Measurements from ENCODE around the gene TOLLIP. TPM values are rescaled to one million over a fixed set of nuclear protein-coding genes. Genes with fewer than 3 reads are reported as not detected.
"Not testable (repeated sequence)": the region's sequence is repeated elsewhere in the genome, so short reads cannot be mapped to it uniquely, and the experiment has no call there.

Gene TOLLIP
- total RNA-seq, 2 experiments from 2014 or later = 33.9 to 36.8 TPM

GRCh38 chr11:1251236-1251770, 58.1 kb downstream of the TOLLIP start:
- ChIA-PET CTCF (no interaction called here), POLR2A (no interaction called here)
- no peak overlapping the region for H3K4me3 Mint-ChIP-seq
- no peak for DNase-seq
- no peaks in the 10 kb centered on the region for H3K27me3 Mint-ChIP-seq
- peaks cover 13% of the 10 kb centered on the region for H3K9me3 Mint-ChIP-seq
- no peak overlapping the region for H3K27ac Mint-ChIP-seq
- peaks cover 5% of the 10 kb centered on the region for H3K36me3 Mint-ChIP-seq (ENCODE audit: low read depth)
- no peaks in the 10 kb centered on the region for H3K4me1 Mint-ChIP-seq

GRCh38 chr11:1250411-1250810, 59.0 kb downstream of the TOLLIP start:
- H3K4me1 Mint-ChIP-seq; H3K27me3 Mint-ChIP-seq; H3K4me3 Mint-ChIP-seq; CTCF ChIA-PET; DNase-seq; POLR2A ChIA-PET; H3K27ac Mint-ChIP-seq; H3K36me3 Mint-ChIP-seq (ENCODE audit: low read depth): not testable (repeated sequence)
- H3K9me3 Mint-ChIP-seq = peaks cover 14% of the 10 kb centered on the region

- peaks cover 14% of the 10 kb centered on the region for H3K9me3 Mint-ChIP-seq
- CTCF ChIA-PET; H3K27me3 Mint-ChIP-seq; H3K36me3 Mint-ChIP-seq (ENCODE audit: low read depth); H3K27ac Mint-ChIP-seq; H3K4me3 Mint-ChIP-seq; DNase-seq; H3K4me1 Mint-ChIP-seq; POLR2A ChIA-PET: not testable (repeated sequence)
Observed at GRCh38 chr11:1248951-1249350, 60.5 kb downstream of the TOLLIP start.

GRCh38 chr11:1247026-1247425, 62.4 kb downstream of the TOLLIP start:
- POLR2A ChIA-PET; CTCF ChIA-PET; H3K4me1 Mint-ChIP-seq; H3K27ac Mint-ChIP-seq; H3K4me3 Mint-ChIP-seq; H3K27me3 Mint-ChIP-seq; H3K36me3 Mint-ChIP-seq (ENCODE audit: low read depth); DNase-seq: not testable (repeated sequence)
- peaks cover 18% of the 10 kb centered on the region for H3K9me3 Mint-ChIP-seq

GRCh38 chr11:1246301-1246700, 63.1 kb downstream of the TOLLIP start:
- POLR2A ChIA-PET; CTCF ChIA-PET; DNase-seq; H3K36me3 Mint-ChIP-seq (ENCODE audit: low read depth); H3K4me1 Mint-ChIP-seq; H3K27me3 Mint-ChIP-seq; H3K27ac Mint-ChIP-seq; H3K4me3 Mint-ChIP-seq: not testable (repeated sequence)
- peaks cover 15% of the 10 kb centered on the region for H3K9me3 Mint-ChIP-seq

GRCh38 chr11:1245717-1246116, 63.7 kb downstream of the TOLLIP start:
- POLR2A ChIA-PET; H3K4me3 Mint-ChIP-seq; H3K27me3 Mint-ChIP-seq; DNase-seq; H3K27ac Mint-ChIP-seq; H3K4me1 Mint-ChIP-seq; H3K36me3 Mint-ChIP-seq (ENCODE audit: low read depth); CTCF ChIA-PET: not testable (repeated sequence)
- peaks cover 11% of the 10 kb centered on the region for H3K9me3 Mint-ChIP-seq

GRCh38 chr11:1244557-1244956, 64.9 kb downstream of the TOLLIP start:
- H3K9me3 Mint-ChIP-seq = peaks cover 11% of the 10 kb centered on the region
- POLR2A ChIA-PET; DNase-seq; H3K36me3 Mint-ChIP-seq (ENCODE audit: low read depth); CTCF ChIA-PET; H3K4me3 Mint-ChIP-seq; H3K27ac Mint-ChIP-seq; H3K27me3 Mint-ChIP-seq; H3K4me1 Mint-ChIP-seq: not testable (repeated sequence)

GRCh38 chr11:1243521-1243920, 65.9 kb downstream of the TOLLIP start:
- H3K36me3 Mint-ChIP-seq (ENCODE audit: low read depth); H3K27me3 Mint-ChIP-seq; CTCF ChIA-PET; H3K4me1 Mint-ChIP-seq; H3K4me3 Mint-ChIP-seq; DNase-seq; POLR2A ChIA-PET; H3K27ac Mint-ChIP-seq: not testable (repeated sequence)
- H3K9me3 Mint-ChIP-seq = peaks cover 11% of the 10 kb centered on the region

GRCh38 chr11:1242751-1243150, 66.7 kb downstream of the TOLLIP start:
- H3K4me3 Mint-ChIP-seq; H3K27me3 Mint-ChIP-seq; CTCF ChIA-PET; H3K27ac Mint-ChIP-seq; H3K36me3 Mint-ChIP-seq (ENCODE audit: low read depth); DNase-seq; H3K4me1 Mint-ChIP-seq; POLR2A ChIA-PET: not testable (repeated sequence)
- H3K9me3 Mint-ChIP-seq = peaks cover 11% of the 10 kb centered on the region

- DNase-seq = no peak
- Mint-ChIP-seq H3K4me1 (no peaks in the 10 kb centered on the region), H3K27me3 (no peaks in the 10 kb centered on the region), H3K27ac (no peak overlapping the region), H3K36me3 (ENCODE audit: low read depth) (peaks cover 5% of the 10 kb centered on the region), H3K4me3 (no peak overlapping the region), H3K9me3 (peaks cover 11% of the 10 kb centered on the region)
- ChIA-PET CTCF (no interaction called here), POLR2A (no interaction called here)
Observed at GRCh38 chr11:1242289-1242688, 67.1 kb downstream of the TOLLIP start.

GRCh38 chr11:1241706-1242105, 67.7 kb downstream of the TOLLIP start:
- CTCF ChIA-PET = no interaction called here
- no peak overlapping the region for H3K4me3 Mint-ChIP-seq
- POLR2A ChIA-PET = no interaction called here
- H3K27me3 Mint-ChIP-seq = no peaks in the 10 kb centered on the region
- DNase-seq = no peak
- no peak overlapping the region for H3K27ac Mint-ChIP-seq
- H3K4me1 Mint-ChIP-seq = no peaks in the 10 kb centered on the region
- peaks cover 5% of the 10 kb centered on the region for H3K36me3 Mint-ChIP-seq (ENCODE audit: low read depth)
- peaks cover 11% of the 10 kb centered on the region for H3K9me3 Mint-ChIP-seq

GRCh38 chr11:1240771-1241170, 68.7 kb downstream of the TOLLIP start:
- Mint-ChIP-seq H3K27ac (no peak overlapping the region), H3K36me3 (ENCODE audit: low read depth) (peaks cover 3% of the 10 kb centered on the region), H3K9me3 (peaks cover 6% of the 10 kb centered on the region), H3K4me3 (no peak overlapping the region), H3K4me1 (no peaks in the 10 kb centered on the region), H3K27me3 (no peaks in the 10 kb centered on the region)
- POLR2A ChIA-PET = no interaction called here
- DNase-seq = no peak
- CTCF ChIA-PET = no interaction called here

GRCh38 chr11:1239596-1240205, 69.7 kb downstream of the TOLLIP start:
- Mint-ChIP-seq H3K4me3 (no peak overlapping the region), H3K27ac (no peak overlapping the region), H3K36me3 (ENCODE audit: low read depth) (peaks cover 2% of the 10 kb centered on the region), H3K4me1 (no peaks in the 10 kb centered on the region), H3K9me3 (peaks cover 6% of the 10 kb centered on the region), H3K27me3 (no peaks in the 10 kb centered on the region)
- CTCF ChIA-PET = no interaction called here
- POLR2A ChIA-PET = no interaction called here
- DNase-seq = no peak

GRCh38 chr11:1238767-1239595, 70.5 kb downstream of the TOLLIP start:
- no peak for DNase-seq

More at GRCh38 chr11:1238767-1239595, 70.5 kb downstream of the TOLLIP start:
- POLR2A ChIA-PET = no interaction called here
- Mint-ChIP-seq H3K27ac (no peak overlapping the region), H3K4me1 (no peaks in the 10 kb centered on the region), H3K27me3 (no peaks in the 10 kb centered on the region), H3K9me3 (peaks cover 6% of the 10 kb centered on the region), H3K36me3 (ENCODE audit: low read depth) (peaks cover 2% of the 10 kb centered on the region), H3K4me3 (no peak overlapping the region)
- CTCF ChIA-PET = no interaction called here

Measured in activated CD4-positive, alpha-beta memory T cell treated with anti-CD3 and anti-CD28 coated beads, Interleukin-2, amount 10 ng/mL, durations not matched to agents 7 days and 5 days (primary cell).